Activated CD4-positive, alpha-beta T cell treated with anti-CD3 and anti-CD28 coated beads, Interleukin-2, amount 50 U/mL, for 48 hours (primary cell): Measurements from ENCODE around the gene ARHGEF40.

Experiments
- DNase-seq, 2 experiments: peaks; one replicate each; pipeline ENCODE4 v3.0.0-alpha.2; 2020

ARHGEF40 gene

GRCh38 chr14:21084998-21085853 lies 15.1 kb downstream of the ARHGEF40 start:
- no peak for DNase-seq

- DNase-seq: no peak
Observed at GRCh38 chr14:21086908-21087293, 16.8 kb downstream of the ARHGEF40 start.

GRCh38 chr14:21087294-21088091 lies 17.4 kb downstream of the ARHGEF40 start:
- DNase-seq: peak in 1 of 2 experiments; percentile 21

GRCh38 chr14:21088687-21089086 lies 18.6 kb downstream of the ARHGEF40 start:
- no peak for DNase-seq

GRCh38 chr14:21089271-21089670 lies 19.2 kb downstream of the ARHGEF40 start:
- DNase-seq: no peak

GRCh38 chr14:21089877-21090193 lies 19.7 kb downstream of the ARHGEF40 start:
- no peak for DNase-seq

GRCh38 chr14:21090194-21090939 lies 20.3 kb downstream of the ARHGEF40 start:
- DNase-seq: peak in 1 of 2 experiments; percentile 54

- no peak for DNase-seq
Observed at GRCh38 chr14:21090940-21091663, 21.0 kb downstream of the ARHGEF40 start.

GRCh38 chr14:21091821-21092272 lies 21.7 kb downstream of the ARHGEF40 start:
- DNase-seq: no peak

- DNase-seq: peak; percentile 93 to 94
Observed at GRCh38 chr14:21092273-21093011, 22.3 kb downstream of the ARHGEF40 start.

- no peak for DNase-seq
Observed at GRCh38 chr14:21093018-21093417, 22.9 kb downstream of the ARHGEF40 start.

- no peak for DNase-seq
Observed at GRCh38 chr14:21093769-21094681, 23.9 kb downstream of the ARHGEF40 start.

- DNase-seq: no peak
Observed at GRCh38 chr14:21095430-21096205, 25.5 kb downstream of the ARHGEF40 start.

- DNase-seq: no peak
Observed at GRCh38 chr14:21096438-21096837, 26.3 kb downstream of the ARHGEF40 start.

- no peak for DNase-seq
Observed at GRCh38 chr14:21096978-21097635, 27.0 kb downstream of the ARHGEF40 start.

GRCh38 chr14:21097636-21098075 lies 27.6 kb downstream of the ARHGEF40 start:
- DNase-seq: no peak

- peak; percentile 30 to 53 for DNase-seq
Observed at GRCh38 chr14:21098076-21098891, 28.2 kb downstream of the ARHGEF40 start, which contains the start of gene ZNF219. ZNF219 (minus strand) TSS chr14:21098655; CDS start chr14:21093591, 5,064 bp downstream.
